Type B pancreatic cell (in vitro differentiated cells): ENCODE results near the gene SLC23A2. TPM values are rescaled to one million over a fixed set of nuclear protein-coding genes. Genes with fewer than 3 reads are reported as not detected.

ENCODE experiments used
- DNase-seq: peaks from one replicate; pipeline ENCODE4 v3.0.0; 2021; ENCODE audit warnings: mixed read lengths; ENCODE audit not compliant: unreplicated experiment; ENCODE audit errors: extremely low spot score
- H3K27ac Mint-ChIP-seq: 2 replicates; pipeline ENCODE4 v1.8.0; 2021; ENCODE audit warnings: mild to moderate bottlenecking, mixed read lengths
- H3K27me3 Mint-ChIP-seq: 2 replicates; pipeline ENCODE4 v1.8.0; 2021; ENCODE audit warnings: mixed read lengths
- H3K36me3 Mint-ChIP-seq: 2 replicates; pipeline ENCODE4 v1.8.0; 2021; ENCODE audit warnings: mixed read lengths
- H3K4me1 Mint-ChIP-seq: one replicate; pipeline ENCODE4 v1.8.0; 2021; ENCODE audit warnings: mixed read lengths; ENCODE audit not compliant: unreplicated experiment
- H3K4me3 Mint-ChIP-seq: 2 replicates; pipeline ENCODE4 v1.8.0; 2021; ENCODE audit warnings: mild to moderate bottlenecking, mixed read lengths
- H3K9me3 Mint-ChIP-seq: 2 replicates; pipeline ENCODE4 v1.8.0; 2021; ENCODE audit warnings: mixed read lengths
- total RNA-seq: library from RNA; stranded (reverse); gene quantifications from 2 replicates; pipeline ENCODE4 v1.2.1, GENCODE V29; 2021; ENCODE audit warnings: low replicate concordance
- TF ChIP-seq, protein P1 (sequence below): fragments of 200-600 bp; sonication (generic); conservative IDR thresholded peaks from 2 replicates; pipeline ENCODE4 v1.5.0; 2021; ENCODE audit warnings: antibody characterized with exemption, mild to moderate bottlenecking

Gene SLC23A2
- total RNA-seq, 1 donor from 2014 or later: 19.6 TPM

DNA sequence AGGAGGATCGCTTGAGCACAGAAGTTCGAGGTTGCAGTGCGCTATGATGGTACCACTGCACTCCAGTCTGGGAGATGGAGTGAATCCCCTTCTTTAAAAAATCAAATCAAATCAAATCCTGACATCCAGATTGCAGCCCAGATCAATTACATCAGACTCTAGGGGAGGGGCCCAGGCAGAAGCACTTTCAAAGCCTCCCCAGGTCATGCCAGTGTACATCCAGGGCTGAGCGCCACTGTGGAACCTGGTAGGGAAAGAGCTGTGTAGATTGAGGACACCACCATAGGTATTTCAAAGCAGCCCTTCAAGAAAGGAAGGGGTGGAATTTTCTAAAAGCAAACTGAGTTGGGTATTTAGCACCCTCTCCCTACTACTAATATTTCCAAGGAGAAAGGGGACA, 190.1 kb downstream of the SLC23A2 start:
- Mint-ChIP-seq H3K4me3 (no peak overlapping the region), H3K4me1 (peaks cover 24% of the 10 kb centered on the region), H3K27me3 (peaks cover 4% of the 10 kb centered on the region), H3K27ac (no peak overlapping the region), H3K36me3 (no peaks in the 10 kb centered on the region), H3K9me3 (no peaks in the 10 kb centered on the region)
- TF ChIP-seq, protein P1, sequence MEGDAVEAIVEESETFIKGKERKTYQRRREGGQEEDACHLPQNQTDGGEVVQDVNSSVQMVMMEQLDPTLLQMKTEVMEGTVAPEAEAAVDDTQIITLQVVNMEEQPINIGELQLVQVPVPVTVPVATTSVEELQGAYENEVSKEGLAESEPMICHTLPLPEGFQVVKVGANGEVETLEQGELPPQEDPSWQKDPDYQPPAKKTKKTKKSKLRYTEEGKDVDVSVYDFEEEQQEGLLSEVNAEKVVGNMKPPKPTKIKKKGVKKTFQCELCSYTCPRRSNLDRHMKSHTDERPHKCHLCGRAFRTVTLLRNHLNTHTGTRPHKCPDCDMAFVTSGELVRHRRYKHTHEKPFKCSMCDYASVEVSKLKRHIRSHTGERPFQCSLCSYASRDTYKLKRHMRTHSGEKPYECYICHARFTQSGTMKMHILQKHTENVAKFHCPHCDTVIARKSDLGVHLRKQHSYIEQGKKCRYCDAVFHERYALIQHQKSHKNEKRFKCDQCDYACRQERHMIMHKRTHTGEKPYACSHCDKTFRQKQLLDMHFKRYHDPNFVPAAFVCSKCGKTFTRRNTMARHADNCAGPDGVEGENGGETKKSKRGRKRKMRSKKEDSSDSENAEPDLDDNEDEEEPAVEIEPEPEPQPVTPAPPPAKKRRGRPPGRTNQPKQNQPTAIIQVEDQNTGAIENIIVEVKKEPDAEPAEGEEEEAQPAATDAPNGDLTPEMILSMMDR: no peak
- no peak for DNase-seq

DNA sequence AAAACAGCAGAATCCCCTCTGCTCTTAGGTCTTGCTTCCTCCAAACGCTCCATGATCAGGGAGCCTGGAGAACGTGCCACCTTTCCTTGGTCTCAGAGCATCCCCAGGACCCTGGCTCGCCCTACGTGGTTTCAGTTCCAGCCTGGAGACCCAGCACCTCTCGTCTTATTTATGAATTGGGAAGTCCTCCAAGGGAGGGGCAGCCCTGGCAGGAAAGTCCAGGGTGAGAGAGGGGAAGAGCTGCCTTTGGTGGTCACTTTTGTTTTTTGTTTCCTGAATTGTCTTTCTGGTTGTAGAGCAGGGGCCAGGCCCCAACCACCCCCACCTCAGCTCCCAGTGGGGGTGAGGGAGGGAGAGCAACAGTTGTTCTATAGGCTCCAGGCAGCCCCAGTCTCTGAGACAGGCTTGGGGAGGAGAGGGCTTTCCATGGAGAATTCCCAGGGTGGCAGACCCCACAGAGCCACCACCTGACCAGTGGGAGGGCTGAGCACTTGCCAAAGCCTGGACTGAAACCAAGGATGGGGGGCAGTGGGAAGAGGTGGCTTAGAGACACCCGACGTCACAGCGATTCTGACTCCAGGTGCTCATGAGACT, 190.8 kb downstream of the SLC23A2 start:
- no peak for DNase-seq
- Mint-ChIP-seq H3K36me3 (no peaks in the 10 kb centered on the region), H3K9me3 (no peaks in the 10 kb centered on the region)

DNA sequence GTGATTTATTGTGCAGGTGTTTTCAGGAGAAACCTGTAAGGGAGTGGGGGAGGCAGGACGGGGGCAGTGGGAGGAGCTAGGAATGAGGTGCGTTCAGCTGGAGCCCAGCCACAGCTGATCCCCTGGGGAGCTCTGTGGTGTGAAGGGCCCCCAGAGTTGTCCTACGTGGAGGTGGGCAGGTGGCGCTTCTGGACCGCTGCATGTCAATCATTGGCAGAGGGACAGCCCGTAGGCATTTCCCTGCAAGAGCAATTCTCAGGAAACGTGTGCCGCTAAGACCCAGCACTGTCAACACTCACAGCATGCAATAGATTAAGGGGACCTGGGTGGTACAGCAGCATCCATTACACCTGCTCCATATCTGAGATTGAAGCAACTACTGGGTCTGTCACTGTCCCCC, 191.6 kb downstream of the SLC23A2 start:
- no peak for DNase-seq
- no peak overlapping the region for H3K4me3 Mint-ChIP-seq
- no peaks in the 10 kb centered on the region for H3K36me3 Mint-ChIP-seq
- TF ChIP-seq, protein P1: no peak
- no peak overlapping the region for H3K27ac Mint-ChIP-seq
- peaks cover 36% of the 10 kb centered on the region for H3K4me1 Mint-ChIP-seq
- H3K9me3 Mint-ChIP-seq: no peaks in the 10 kb centered on the region
- H3K27me3 Mint-ChIP-seq: peaks cover 4% of the 10 kb centered on the region

More for the DNA sequence above, 190.8 kb downstream of the SLC23A2 start:
- TF ChIP-seq, protein P1: no peak
- Mint-ChIP-seq H3K27me3 (peaks cover 4% of the 10 kb centered on the region), H3K27ac (no peak overlapping the region), H3K4me1 (peaks cover 28% of the 10 kb centered on the region), H3K4me3 (no peak overlapping the region)

DNA sequence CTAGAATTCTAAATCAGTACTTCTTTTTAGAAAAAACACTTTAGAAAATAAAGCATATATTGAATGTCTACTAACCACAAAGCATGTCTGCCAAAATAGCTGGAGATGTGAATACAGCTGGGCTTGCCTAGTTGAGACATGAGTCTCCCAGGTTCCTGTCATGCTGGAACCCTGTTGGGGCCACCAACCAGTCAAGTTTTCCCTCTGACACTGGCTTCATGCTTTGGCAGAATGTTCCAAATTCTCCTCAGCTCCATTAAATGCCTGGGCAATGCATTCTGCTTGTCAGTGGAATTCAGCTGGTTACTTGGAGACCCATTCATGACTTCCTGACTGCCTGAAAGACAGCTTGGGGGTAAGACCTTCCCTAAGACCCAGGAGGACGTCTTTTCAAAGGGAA, 192.4 kb downstream of the SLC23A2 start:
- Mint-ChIP-seq H3K4me3 (peak overlapping the region; percentile 34), H3K9me3 (no peaks in the 10 kb centered on the region), H3K27me3 (peaks cover 4% of the 10 kb centered on the region), H3K27ac (no peak overlapping the region), H3K4me1 (peaks cover 34% of the 10 kb centered on the region), H3K36me3 (no peaks in the 10 kb centered on the region)
- no peak for DNase-seq
- TF ChIP-seq, protein P1: no peak

DNA sequence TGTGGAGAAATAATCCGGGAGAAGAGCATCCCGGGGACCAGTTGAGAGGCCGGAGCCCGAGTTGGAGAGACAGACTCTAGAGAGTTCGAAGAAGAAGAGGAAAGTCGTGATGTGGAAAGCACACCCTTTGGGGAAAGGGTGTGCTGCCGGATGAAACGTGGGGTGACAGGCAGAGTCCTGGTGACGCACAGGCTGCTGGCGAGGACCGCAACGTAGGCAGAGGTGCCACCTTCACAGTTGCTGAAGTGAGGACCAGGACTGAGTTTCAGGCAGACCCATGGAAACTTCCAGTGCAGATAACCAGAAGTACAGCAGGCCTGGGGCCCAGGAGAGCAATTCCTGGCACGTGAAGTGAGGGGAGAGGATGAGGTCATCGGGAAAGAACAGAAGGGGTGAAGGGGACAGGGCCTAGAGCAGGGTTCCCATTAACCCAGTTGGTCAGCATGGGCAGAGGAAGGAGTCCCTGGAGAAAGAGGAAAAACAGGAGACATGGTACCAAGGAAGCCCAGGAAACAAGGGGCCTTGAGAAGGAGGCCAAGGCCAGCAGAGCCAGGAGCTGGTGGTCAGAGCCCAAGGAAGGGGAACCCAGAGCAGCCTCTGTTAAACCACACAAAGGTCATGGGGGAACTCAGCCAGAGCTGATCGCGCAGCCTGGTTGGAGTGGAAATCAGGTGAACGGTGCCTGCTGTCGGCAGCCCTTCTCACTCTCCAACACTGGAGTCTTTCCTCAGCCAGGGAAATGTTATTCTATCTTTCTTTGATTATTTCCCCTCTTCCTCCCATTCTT, 195.5 kb downstream of the SLC23A2 start:
- Mint-ChIP-seq H3K4me3 (no peak overlapping the region), H3K4me1 (peaks cover 28% of the 10 kb centered on the region), H3K9me3 (no peaks in the 10 kb centered on the region), H3K27ac (no peak overlapping the region), H3K27me3 (no peaks in the 10 kb centered on the region), H3K36me3 (no peaks in the 10 kb centered on the region)
- no peak for DNase-seq
- TF ChIP-seq, protein P1: no peak
